GM12892 (cell line): ENCODE data around the gene CDR2L.

Source experiments
- POLR2A ChIP-seq: IDR thresholded peaks from 2 replicates; pipeline ENCODE4 v1.6.1; 2011; ENCODE audit warnings: low read depth, low read length, control low read depth
- POLR2AphosphoS5 ChIP-seq: IDR thresholded peaks from 2 replicates; pipeline ENCODE4 v1.6.1; 2011; ENCODE audit warnings: low read depth, low read length, control low read depth

DNA sequence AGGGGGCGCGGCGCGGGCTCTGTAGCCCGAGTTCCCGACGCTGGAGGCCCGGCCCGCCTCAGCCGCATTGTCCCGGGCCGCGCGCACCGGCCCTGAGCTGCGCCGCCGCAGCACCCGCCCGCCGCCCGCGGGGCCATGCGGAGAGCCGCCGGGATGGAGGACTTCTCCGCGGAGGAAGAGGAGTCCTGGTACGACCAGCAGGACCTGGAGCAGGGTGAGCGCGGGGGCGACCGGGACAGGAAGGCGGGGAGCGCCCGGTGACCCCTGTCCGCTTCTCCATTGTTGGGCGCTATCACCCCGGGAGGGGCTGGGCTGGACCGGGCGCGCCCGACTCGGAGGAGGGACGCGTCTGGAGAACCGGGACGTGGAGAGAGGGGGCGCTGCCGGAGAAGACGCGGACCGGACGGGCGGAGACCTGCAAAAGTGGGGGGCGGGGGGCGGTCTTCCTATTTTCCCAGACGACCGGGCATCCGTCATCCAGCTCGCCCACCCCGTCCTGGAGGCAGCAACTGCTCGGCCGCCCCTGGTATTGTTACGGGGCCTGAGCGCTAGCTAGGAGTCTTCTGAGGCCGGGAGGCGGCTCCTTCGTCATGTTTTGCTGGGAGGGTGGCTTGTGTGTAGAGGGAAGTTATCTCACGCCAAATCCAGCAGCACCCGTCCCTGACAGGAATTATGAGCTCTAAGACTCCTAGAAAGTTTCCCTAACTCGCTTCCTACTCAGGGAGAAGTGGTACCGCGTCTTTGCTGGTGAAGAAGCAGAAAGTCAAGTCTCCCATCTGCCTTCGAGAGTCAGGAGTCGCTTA, 678 bp downstream of the CDR2L start:
- no peak for TF ChIP-seq POLR2AphosphoS5
- TF ChIP-seq POLR2A: no peak
